ENCODE data around the gene COQ10B. TPM values are rescaled to one million over a fixed set of nuclear protein-coding genes. Genes with fewer than 3 reads are reported as not detected.

COQ10B gene
- total RNA-seq, result 43.9 and 48.1 TPM in 2 replicates

GRCh38 chr2:197453123-197453913 lies at the start of gene COQ10B:
Gene COQ10B (plus strand): TSS chr2:197453552. CDS start chr2:197453561, 9 bp downstream.
- Histone ChIP-seq H3K4me3 (ENCODE audit: insufficient read depth, low read length) (peak within 1 kb of the TSS; percentile 93), H2AFZ (ENCODE audit: low read length) (peak within 1 kb of the TSS; percentile 85), H3K27me3 (ENCODE audit: insufficient read depth, low read length) (no peaks in the 10 kb centered on the region), H3K9me3 (ENCODE audit: low read depth, low read length) (no peaks in the 10 kb centered on the region), H3K4me2 (ENCODE audit: insufficient read depth, low read length) (peak within 1 kb of the TSS; percentile 97), H3K4me1 (ENCODE audit: insufficient read depth, low read length) (peaks cover 13% of the 10 kb centered on the region), H3K79me2 (ENCODE audit: insufficient read depth, low read length) (peaks cover 45% of the 10 kb centered on the region), H3K36me3 (ENCODE audit: insufficient read depth, low read length) (peaks cover 3% of the 10 kb centered on the region), H4K20me1 (ENCODE audit: insufficient read depth, low read length) (peaks cover 29% of the 10 kb centered on the region), H3K27ac (ENCODE audit: low read depth, low read length) (peak within 1 kb of the TSS; percentile 100)
- peak; percentile 17 for TF ChIP-seq CTCF (IDR thresholded peaks at IDR 0.05; ENCODE audit: extremely low read depth, low read depth, low read length)
- peak; percentile 99 for DNase-seq (ENCODE audit: insufficient read length, low spot score, missing footprints)

GRCh38 chr2:197405582-197405981 lies 47.8 kb upstream of the COQ10B start:
- peaks cover 6% of the 10 kb centered on the region for H4K20me1 ChIP-seq (ENCODE audit: insufficient read depth, low read length)
- H3K36me3 ChIP-seq (ENCODE audit: insufficient read depth, low read length), result peaks cover 97% of the 10 kb centered on the region
- peaks cover 11% of the 10 kb centered on the region for H3K79me2 ChIP-seq (ENCODE audit: insufficient read depth, low read length)

GRCh38 chr2:197414039-197414438 lies 39.3 kb upstream of the COQ10B start:
- no peaks in the 10 kb centered on the region for H3K4me1 ChIP-seq (ENCODE audit: insufficient read depth, low read length)
- TF ChIP-seq CTCF (IDR thresholded peaks at IDR 0.05; ENCODE audit: extremely low read depth, low read depth, low read length), result no peak
- no peaks in the 10 kb centered on the region for H3K27me3 ChIP-seq (ENCODE audit: insufficient read depth, low read length)
- no peak overlapping the region for H3K4me3 ChIP-seq (ENCODE audit: insufficient read depth, low read length)
- DNase-seq (ENCODE audit: insufficient read length, low spot score, missing footprints), result no peak
- H3K9me3 ChIP-seq (ENCODE audit: low read depth, low read length), result no peaks in the 10 kb centered on the region
- H4K20me1 ChIP-seq (ENCODE audit: insufficient read depth, low read length), result peaks cover 16% of the 10 kb centered on the region
- H3K36me3 ChIP-seq (ENCODE audit: insufficient read depth, low read length), result peaks cover 84% of the 10 kb centered on the region
- H3K79me2 ChIP-seq (ENCODE audit: insufficient read depth, low read length), result peaks cover 56% of the 10 kb centered on the region
- H2AFZ ChIP-seq (ENCODE audit: low read length), result no peak overlapping the region
- H3K4me2 ChIP-seq (ENCODE audit: insufficient read depth, low read length), result no peak overlapping the region
- H3K27ac ChIP-seq (ENCODE audit: low read depth, low read length), result no peak overlapping the region

More at GRCh38 chr2:197405582-197405981, 47.8 kb upstream of the COQ10B start:
- Histone ChIP-seq H3K27ac (ENCODE audit: low read depth, low read length) (no peak overlapping the region), H3K4me1 (ENCODE audit: insufficient read depth, low read length) (peaks cover 9% of the 10 kb centered on the region), H3K27me3 (ENCODE audit: insufficient read depth, low read length) (no peaks in the 10 kb centered on the region), H2AFZ (ENCODE audit: low read length) (no peak overlapping the region), H3K4me3 (ENCODE audit: insufficient read depth, low read length) (no peak overlapping the region), H3K4me2 (ENCODE audit: insufficient read depth, low read length) (no peak overlapping the region), H3K9me3 (ENCODE audit: low read depth, low read length) (no peaks in the 10 kb centered on the region)
- TF ChIP-seq CTCF (IDR thresholded peaks at IDR 0.05; ENCODE audit: extremely low read depth, low read depth, low read length), result no peak
- no peak for DNase-seq (ENCODE audit: insufficient read length, low spot score, missing footprints)

GRCh38 chr2:197414515-197414914 lies 38.8 kb upstream of the COQ10B start:
- DNase-seq (ENCODE audit: insufficient read length, low spot score, missing footprints), result no peak
- TF ChIP-seq CTCF (IDR thresholded peaks at IDR 0.05; ENCODE audit: extremely low read depth, low read depth, low read length), result no peak
- H3K4me3 ChIP-seq (ENCODE audit: insufficient read depth, low read length), result no peak overlapping the region
- no peak overlapping the region for H3K27ac ChIP-seq (ENCODE audit: low read depth, low read length)
- H3K9me3 ChIP-seq (ENCODE audit: low read depth, low read length), result no peaks in the 10 kb centered on the region
- peaks cover 18% of the 10 kb centered on the region for H4K20me1 ChIP-seq (ENCODE audit: insufficient read depth, low read length)
- no peak overlapping the region for H3K4me2 ChIP-seq (ENCODE audit: insufficient read depth, low read length)
- H2AFZ ChIP-seq (ENCODE audit: low read length), result no peak overlapping the region
- H3K79me2 ChIP-seq (ENCODE audit: insufficient read depth, low read length), result peaks cover 60% of the 10 kb centered on the region
- H3K36me3 ChIP-seq (ENCODE audit: insufficient read depth, low read length), result peaks cover 84% of the 10 kb centered on the region
- no peaks in the 10 kb centered on the region for H3K4me1 ChIP-seq (ENCODE audit: insufficient read depth, low read length)
- no peaks in the 10 kb centered on the region for H3K27me3 ChIP-seq (ENCODE audit: insufficient read depth, low read length)

All from osteoblast (primary cell).